HepG2 (cell line): ENCODE results near the gene PIAS1. TPM values are rescaled to one million over a fixed set of nuclear protein-coding genes. Genes with fewer than 3 reads are reported as not detected.

ENCODE experiments used
- ATAC-seq: fragments of 200-7000 bp; cut with Tn5 transposase; 3 replicates; pipeline ENCODE4 v1.9.1; 2020; ENCODE audit warnings: mild to moderate bottlenecking, moderate library complexity
- BruUV-seq: library from RNA; stranded (reverse); fragments of 400-500 nt; replicated peaks from 2 replicates; lab custom pipeline; 2021; lab: Mats Ljungman, UMichigan
- CTCF ChIA-PET: fragments of 300-600 bp; formaldehyde crosslinking; extraction: SDS; loops from one replicate; lab custom pipeline; 2021; ENCODE audit warnings: low total read pairs, inconsistent platforms, low intra/inter-chr PET ratio; lab: Yijun Ruan, JAX
- POLR2A ChIA-PET: fragments of 350-600 bp; sonication (Branson Sonifier 250); formaldehyde crosslinking; loops from one replicate; lab custom pipeline; 2020; ENCODE audit warnings: antibody characterized with exemption, inconsistent platforms; lab: Yijun Ruan, JAX
- DNase-seq: peaks from one replicate; pipeline ENCODE4 v3.0.0-alpha.2; 2015; ENCODE audit warnings: low spot score
- FAIRE-seq: peaks from 3 replicates; lab custom pipeline; 2011; peaks lifted over from hg19 to GRCh38; lab: Jason Lieb, UNC
- H2AFZ ChIP-seq: one replicate; pipeline ENCODE4 v1.6.1; 2011; ENCODE audit warnings: low read length, inconsistent platforms
- H3K27ac ChIP-seq: fragments of 300-600 bp; 3 replicates; pipeline ENCODE4 v1.8.0; 2011; ENCODE audit warnings: mixed run types, mild to moderate bottlenecking, mixed read lengths, low read length, inconsistent platforms; ENCODE audit not compliant: insufficient read depth; ENCODE audit errors: extremely low read length
- H3K27me3 ChIP-seq, 2 experiments: fragments of 200-600 bp in 1 of 2; 2 replicates in 1 of 2; 3 replicates in 1 of 2; pipeline versions ENCODE4 v1.6.0 to v1.8.0; 2011; ENCODE audit warnings: low read length in 2 of 2, mild to moderate bottlenecking in 2 of 2, moderate library complexity in 2 of 2, inconsistent platforms in 1 of 2; ENCODE audit not compliant: insufficient read depth in 2 of 2, control insufficient read depth in 1 of 2
- H3K36me3 ChIP-seq, 2 experiments: fragments of 200-600 bp in 1 of 2; replicated peaks in 1 of 2; 2 replicates in 1 of 2; 3 replicates in 1 of 2; pipeline versions ENCODE4 v1.5.1 to v1.8.0; 2011; ENCODE audit warnings: low read length in 2 of 2, inconsistent platforms in 1 of 2; ENCODE audit not compliant: insufficient read depth in 2 of 2, control insufficient read depth in 1 of 2
- H3K4me1 ChIP-seq: 2 replicates; pipeline ENCODE4 v1.5.1; 2012; ENCODE audit warnings: low read length, inconsistent platforms; ENCODE audit not compliant: insufficient read depth
- H3K4me2 ChIP-seq: 2 replicates; pipeline ENCODE4 v1.6.0; 2011; ENCODE audit warnings: low read depth, low read length, inconsistent platforms
- H3K4me3 ChIP-seq, 3 experiments: fragments of 200-600 bp in 1 of 3; sonication (generic), shearing (Covaris generic) in 1 of 3; replicated peaks in 1 of 3; 2 replicates each; pipeline ENCODE4 v1.5.1; 2011 to 2016; ENCODE audit warnings: low read length in 3 of 3, inconsistent platforms in 2 of 3, low read depth in 2 of 3, mild to moderate bottlenecking in 2 of 3, control low read depth in 1 of 3, mixed read lengths in 1 of 3; ENCODE audit not compliant: insufficient read depth in 1 of 3
- H3K79me2 ChIP-seq: one replicate; pipeline ENCODE4 v1.6.1; 2011; ENCODE audit warnings: low read length, inconsistent platforms; ENCODE audit not compliant: insufficient read depth
- H3K9ac ChIP-seq: 2 replicates; pipeline ENCODE4 v1.6.0; 2011; ENCODE audit warnings: mild to moderate bottlenecking, low read depth, low read length, inconsistent platforms; ENCODE audit not compliant: insufficient read depth
- H3K9me3 ChIP-seq: 2 replicates; pipeline ENCODE4 v1.5.1; 2012; ENCODE audit warnings: mild to moderate bottlenecking, low read length
- H4K20me1 ChIP-seq: 2 replicates; pipeline ENCODE4 v1.6.0; 2011; ENCODE audit warnings: inconsistent platforms, mild to moderate bottlenecking, low read length, moderate library complexity; ENCODE audit not compliant: insufficient read depth
- CHD2 ChIP-seq: IDR thresholded peaks from 2 replicates; pipeline ENCODE4 v1.6.1; 2011; ENCODE audit warnings: low read depth, low read length, improper control_type of control experiment
- CREB3 ChIP-seq: sonication (generic); formaldehyde crosslinking; IDR thresholded peaks from 2 replicates; pipeline ENCODE4 v1.5.0; 2020; ENCODE audit warnings: missing genetic modification reagents
- FOSL1 ChIP-seq: sonication (generic); formaldehyde crosslinking; IDR thresholded peaks from 2 replicates; pipeline ENCODE4 v1.9.0; 2021; ENCODE audit warnings: missing genetic modification reagents, borderline replicate concordance
- KLF6 ChIP-seq: IDR thresholded peaks from 2 replicates; pipeline ENCODE4 v1.8.0; 2016; ENCODE audit warnings: missing biosample characterization, missing genetic modification reagents
- MEIS1 ChIP-seq: sonication (generic); formaldehyde crosslinking; IDR thresholded peaks from 2 replicates; pipeline ENCODE4 v1.9.0; 2021; ENCODE audit warnings: mild to moderate bottlenecking, missing genetic modification reagents, moderate library complexity, borderline replicate concordance
- MTERF4 ChIP-seq: sonication (generic); formaldehyde crosslinking; IDR thresholded peaks from 2 replicates; pipeline ENCODE4 v1.8.0; 2023; ENCODE audit warnings: mild to moderate bottlenecking, missing genetic modification reagents
- MXD4 ChIP-seq: IDR thresholded peaks from 2 replicates; pipeline ENCODE4 v1.6.1; 2016; ENCODE audit warnings: mild to moderate bottlenecking, missing biosample characterization, missing genetic modification reagents
- RBM22 ChIP-seq: fragments of 200-400 bp; formaldehyde crosslinking; optimal IDR thresholded peaks from 2 replicates; pipeline ENCODE3; 2017; ENCODE audit warnings: mild to moderate bottlenecking, low read length, moderate library complexity
- RNF219 ChIP-seq: sonication (generic); formaldehyde crosslinking; IDR thresholded peaks from 2 replicates; pipeline ENCODE4 v1.5.0; 2020; ENCODE audit warnings: mild to moderate bottlenecking, missing genetic modification reagents
- SAP130 ChIP-seq: IDR thresholded peaks from 2 replicates; pipeline ENCODE4 v1.6.1; 2016; ENCODE audit warnings: low read depth
- TAF1 ChIP-seq: sonication (generic); formaldehyde crosslinking; IDR thresholded peaks from 2 replicates; pipeline ENCODE4 v1.4.0; 2020; ENCODE audit warnings: missing genetic modification reagents
- YEATS4 ChIP-seq: sonication (generic); formaldehyde crosslinking; IDR thresholded peaks from 2 replicates; pipeline ENCODE4 v1.4.0; 2020; ENCODE audit warnings: missing genetic modification reagents, borderline replicate concordance
- ZNF713 ChIP-seq: sonication (generic); formaldehyde crosslinking; IDR thresholded peaks from 2 replicates; pipeline ENCODE4 v1.4.0; 2020; ENCODE audit warnings: mild to moderate bottlenecking, missing genetic modification reagents
- WGBS: methylation state at CpG from one replicate; pipeline ENCODE4 v1.1.6; 2017; ENCODE audit warnings: low lambda C conversion rate; 5-methylcytosine and 5-hydroxymethylcytosine counted together
- in situ Hi-C: cut with HindIII; loops from 2 replicates; pipeline ENCODE4 v1.10.0; 2017; ENCODE audit warnings: low pct_unique_long_range_greater_than_20kb; ENCODE audit not compliant: extremely low pct_ligation_motif_present
- intact Hi-C: fragments of 100-400 bp; cut with micrococcal nuclease; formaldehyde crosslinking; loops from one replicate; pipeline ENCODE4 v1.10.0; 2022; ENCODE audit not compliant: unreplicated experiment
- polyA plus RNA-seq, 8 experiments: library from polyadenylated mRNA; depleted of rRNA in 3 of 8; stranded (reverse) in 7 of 8; unstranded in 1 of 8; fragments of >200 nt; fragmentation: Illumina TruSeq in 4 of 8; extraction: Trizol in 4 of 8; gene quantifications; 2 replicates each; pipeline versions ENCODE4 v1.2.1 to v1.2.3, GENCODE V29; 2011 to 2016; ENCODE audit warnings: low read depth in 4 of 8, missing spikeins in 1 of 8, mixed read lengths in 1 of 8; ENCODE audit not compliant: insufficient read depth in 1 of 8
- total RNA-seq, 5 experiments: library from RNA; depleted of rRNA; stranded (reverse); fragments of >200 nt; fragmentation: Illumina TruSeq; extraction: Trizol; gene quantifications; 2 replicates each; pipeline ENCODE4 v1.2.3, GENCODE V29; 2016; ENCODE audit warnings: low read depth in 1 of 5

PIAS1 gene
- total and polyA plus RNA-seq, 2 of the 13 experiments (the other 11 are each of a cell fraction or from before 2014, with no cell fraction given), result 20.7 to 33.7 TPM

- no peak for DNase-seq
- no peak for FAIRE-seq
- ATAC-seq, result no peak
- TF ChIP-seq MEIS1 (CRISPR knock-in tag) (no peak), RBM22 (peak; percentile 48)
- TF ChIP-seq, all 625 proteins: peak for 1
- Histone ChIP-seq H4K20me1 (no peaks in the 10 kb centered on the region), H3K4me1 (no peaks in the 10 kb centered on the region), H3K9ac (no peak overlapping the region), H3K79me2 (no peaks in the 10 kb centered on the region), H3K4me2 (no peak overlapping the region), H3K4me3 (no peak overlapping the region), H3K27ac (no peak overlapping the region), H2AFZ (no peak overlapping the region), H3K9me3 (no peaks in the 10 kb centered on the region), H3K36me3 (peaks cover 2 to 36% of the 10 kb centered on the region in 2 experiments), H3K27me3 (no peaks in the 10 kb centered on the region)
- BruUV-seq, result no TSS peak
- intact Hi-C loops, result no loop called here
- in situ Hi-C loops, result no loop called here
- WGBS, result 90% methylated on average over 1 of the region's 1 CpG
- ChIA-PET CTCF (no interaction called here), POLR2A (no interaction called here)
These were observed 93.9 kb downstream of the PIAS1 start for GRCh38 chr15:68148039-68148438.

GRCh38 chr15:68149059-68149458, 94.9 kb downstream of the PIAS1 start:
- CTCF ChIA-PET, result no interaction called here
- FAIRE-seq (no peak), DNase-seq (no peak), ATAC-seq (no peak)
- Histone ChIP-seq H3K9ac (no peak overlapping the region), H3K4me2 (no peak overlapping the region), H3K27ac (no peak overlapping the region), H4K20me1 (no peaks in the 10 kb centered on the region), H2AFZ (no peak overlapping the region), H3K9me3 (no peaks in the 10 kb centered on the region), H3K36me3 (peaks cover 2 to 42% of the 10 kb centered on the region in 2 experiments), H3K27me3 (no peaks in the 10 kb centered on the region), H3K4me1 (no peaks in the 10 kb centered on the region), H3K4me3 (no peak overlapping the region), H3K79me2 (no peaks in the 10 kb centered on the region)
- POLR2A ChIA-PET, result no interaction called here
- no TSS peak for BruUV-seq
- in situ Hi-C loops, result no loop called here
- 100% methylated on average over 1 of the region's 1 CpG for WGBS
- intact Hi-C loops, result no loop called here
- TF ChIP-seq RNF219 (no peak), CHD2 (no peak), MXD4 (CRISPR knock-in tag) (no peak), SAP130 (CRISPR knock-in tag) (no peak), CREB3 (CRISPR knock-in tag) (no peak), FOSL1 (CRISPR knock-in tag) (no peak), TAF1 (CRISPR knock-in tag) (no peak), ZNF713 (no peak), MTERF4 (CRISPR knock-in tag) (no peak), YEATS4 (CRISPR knock-in tag) (no peak), KLF6 (CRISPR knock-in tag) (no peak)
